K562 treated with DMSO at 1 percent for 12 hours (cell line): Measurements from ENCODE around the gene RPS24. TPM values are rescaled to one million over a fixed set of nuclear protein-coding genes. Genes with fewer than 3 reads are reported as not detected.

ENCODE experiments used
- total RNA-seq: library from RNA; unstranded; fragments of 300-600 nt; gene quantifications from 2 replicates; pipeline ENCODE4 v1.2.3, GENCODE V29; 2022; ENCODE audit not compliant: insufficient read depth

Gene RPS24
- total RNA-seq = 3,945 and 4,157 TPM in 2 replicates

DNA sequence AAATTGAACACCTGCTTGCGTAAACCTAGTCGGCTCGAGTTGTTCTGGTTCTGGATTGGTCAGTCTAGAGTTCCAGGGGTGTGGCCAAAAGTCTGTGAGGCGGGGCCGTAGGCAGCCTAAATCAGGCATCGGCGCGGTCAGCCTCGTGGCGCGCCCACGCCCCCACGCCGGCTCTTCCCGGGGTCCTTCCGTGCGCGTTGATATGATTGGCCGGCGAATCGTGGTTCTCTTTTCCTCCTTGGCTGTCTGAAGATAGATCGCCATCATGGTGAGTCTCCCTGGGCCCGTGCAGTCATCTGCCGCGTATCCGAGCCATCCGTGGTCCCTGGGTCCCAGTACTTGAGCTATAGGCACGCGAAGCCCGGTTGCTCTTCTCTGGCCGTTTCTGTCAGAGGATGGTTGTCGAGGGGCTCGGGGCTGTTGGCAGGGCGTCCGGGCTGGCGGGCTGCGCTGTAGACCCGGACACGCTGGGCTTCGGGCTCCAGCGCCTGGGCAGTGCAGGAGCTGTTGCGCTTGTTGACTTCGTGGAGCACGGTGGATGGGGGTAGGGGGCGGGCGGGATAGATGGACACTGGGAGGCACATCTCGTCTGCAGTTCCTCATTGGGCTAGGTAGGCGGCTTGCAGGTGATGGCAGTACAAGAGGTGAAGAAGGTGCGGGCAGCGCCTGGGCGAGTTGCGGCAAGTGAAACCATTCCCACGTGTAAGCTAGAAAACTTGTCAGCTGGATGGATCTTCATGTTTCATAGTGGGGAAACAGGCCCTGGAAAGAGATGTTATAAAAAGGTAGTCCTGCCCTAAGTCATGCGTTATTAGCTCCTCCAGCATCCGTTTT lies at the start of gene RPS24:
RPS24 (plus strand) TSS at position 227 of the 834 bp plus-strand sequence; CDS start at position 266, 39 bp downstream.

GRCh38 chr10:78029269-78030226 lies 4.1 kb upstream of the RPS24 start, which contains the start of gene POLR3A:
POLR3A (minus strand) TSS chr10:78029515; CDS start chr10:78029407, 108 bp downstream.

Other genes starting within 250 kb of the RPS24 start
- gene DLG5, start 107.1 kb upstream of the RPS24 start, total RNA-seq = 7.2 and 31.3 TPM in 2 replicates
- gene POLR3A, start 4.3 kb upstream of the RPS24 start, total RNA-seq = 8.0 and 23.2 TPM in 2 replicates